HG03159 (cell line): Measurements from ENCODE around the gene BHLHA15.

Source experiments
- ATAC-seq: cut with Tn5 transposase; IDR thresholded peaks from one replicate; pipeline ENCODE4 v1.9.1; 2021; ENCODE audit warnings: mild to moderate bottlenecking, moderate library complexity; ENCODE audit not compliant: unreplicated experiment

The BHLHA15 gene

GRCh38 chr7:98240961-98241673 is 29.9 kb downstream of the BHLHA15 start:
- ATAC-seq: no peak

GRCh38 chr7:98241674-98242241 is 30.5 kb downstream of the BHLHA15 start:
- no peak for ATAC-seq

- ATAC-seq: no peak
Observed at GRCh38 chr7:98242342-98242741, 31.1 kb downstream of the BHLHA15 start.

- no peak for ATAC-seq
Observed at GRCh38 chr7:98242934-98243333, 31.7 kb downstream of the BHLHA15 start.

GRCh38 chr7:98244871-98245270 is 33.6 kb downstream of the BHLHA15 start:
- no peak for ATAC-seq

GRCh38 chr7:98248156-98248555 is 36.9 kb downstream of the BHLHA15 start:
- no peak for ATAC-seq

GRCh38 chr7:98249106-98249505 is 37.9 kb downstream of the BHLHA15 start:
- no peak for ATAC-seq

- no peak for ATAC-seq
Observed at GRCh38 chr7:98250789-98251188, 39.5 kb downstream of the BHLHA15 start.

GRCh38 chr7:98251231-98251600 is 40.0 kb downstream of the BHLHA15 start:
- peak; percentile 25 for ATAC-seq

- peak; percentile 97 for ATAC-seq
Observed at GRCh38 chr7:98251601-98252424, 40.6 kb downstream of the BHLHA15 start, which contains the start of gene TECPR1. Gene TECPR1 (minus strand): TSS chr7:98252232. CDS start chr7:98246146, 6,086 bp downstream.

- ATAC-seq: peak; percentile 25
Observed at GRCh38 chr7:98252425-98253054, 41.3 kb downstream of the BHLHA15 start.

GRCh38 chr7:98254516-98254915 is 43.3 kb downstream of the BHLHA15 start:
- no peak for ATAC-seq

- no peak for ATAC-seq
Observed at GRCh38 chr7:98254951-98255610, 43.8 kb downstream of the BHLHA15 start.

GRCh38 chr7:98256431-98256830 is 45.2 kb downstream of the BHLHA15 start:
- no peak for ATAC-seq

GRCh38 chr7:98257701-98258100 is 46.5 kb downstream of the BHLHA15 start:
- ATAC-seq: no peak
